HS-5 (cell line): ENCODE data around the gene SH3RF2.
"Not testable (repeated sequence)": the region's sequence is repeated elsewhere in the genome, so short reads cannot be mapped to it uniquely, and the experiment has no call there.

Experiments used
- DNase-seq: peaks from one replicate; pipeline ENCODE4 v3.0.0-alpha.2; 2012; ENCODE audit warnings: low read depth

The SH3RF2 gene, protein sequence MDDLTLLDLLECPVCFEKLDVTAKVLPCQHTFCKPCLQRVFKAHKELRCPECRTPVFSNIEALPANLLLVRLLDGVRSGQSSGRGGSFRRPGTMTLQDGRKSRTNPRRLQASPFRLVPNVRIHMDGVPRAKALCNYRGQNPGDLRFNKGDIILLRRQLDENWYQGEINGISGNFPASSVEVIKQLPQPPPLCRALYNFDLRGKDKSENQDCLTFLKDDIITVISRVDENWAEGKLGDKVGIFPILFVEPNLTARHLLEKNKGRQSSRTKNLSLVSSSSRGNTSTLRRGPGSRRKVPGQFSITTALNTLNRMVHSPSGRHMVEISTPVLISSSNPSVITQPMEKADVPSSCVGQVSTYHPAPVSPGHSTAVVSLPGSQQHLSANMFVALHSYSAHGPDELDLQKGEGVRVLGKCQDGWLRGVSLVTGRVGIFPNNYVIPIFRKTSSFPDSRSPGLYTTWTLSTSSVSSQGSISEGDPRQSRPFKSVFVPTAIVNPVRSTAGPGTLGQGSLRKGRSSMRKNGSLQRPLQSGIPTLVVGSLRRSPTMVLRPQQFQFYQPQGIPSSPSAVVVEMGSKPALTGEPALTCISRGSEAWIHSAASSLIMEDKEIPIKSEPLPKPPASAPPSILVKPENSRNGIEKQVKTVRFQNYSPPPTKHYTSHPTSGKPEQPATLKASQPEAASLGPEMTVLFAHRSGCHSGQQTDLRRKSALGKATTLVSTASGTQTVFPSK

GRCh38 chr5:145936401-145937131 lies at the start of gene SH3RF2:
SH3RF2 (plus strand) TSS chr5:145936578; CDS start chr5:145937929, 1,351 bp downstream.
- no peak for DNase-seq

- no peak for DNase-seq
Observed at GRCh38 chr5:145887217-145887616, 49.2 kb upstream of the SH3RF2 start.

GRCh38 chr5:145887976-145888574 lies 48.3 kb upstream of the SH3RF2 start:
- DNase-seq = peak; percentile 9

DNA sequence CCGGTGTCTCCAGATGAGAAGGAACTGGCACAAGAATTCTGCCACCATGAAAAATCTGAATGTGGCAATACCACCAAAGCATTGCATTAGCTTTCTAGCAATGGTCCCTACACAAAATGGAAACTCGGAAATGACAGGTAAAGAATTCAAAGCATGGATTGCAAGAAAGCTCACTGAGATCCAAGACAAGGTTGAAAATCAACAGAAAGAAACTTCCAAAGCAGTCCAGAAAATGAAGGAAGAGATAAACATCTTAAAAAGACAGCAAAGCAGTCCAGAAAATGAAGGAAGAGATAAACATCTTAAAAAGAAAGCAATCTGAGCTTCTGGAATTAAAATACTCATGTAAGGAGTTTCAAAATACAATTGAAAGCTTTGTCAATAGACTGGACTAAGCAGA lies 46.8 kb upstream of the SH3RF2 start:
- DNase-seq = no peak

DNA sequence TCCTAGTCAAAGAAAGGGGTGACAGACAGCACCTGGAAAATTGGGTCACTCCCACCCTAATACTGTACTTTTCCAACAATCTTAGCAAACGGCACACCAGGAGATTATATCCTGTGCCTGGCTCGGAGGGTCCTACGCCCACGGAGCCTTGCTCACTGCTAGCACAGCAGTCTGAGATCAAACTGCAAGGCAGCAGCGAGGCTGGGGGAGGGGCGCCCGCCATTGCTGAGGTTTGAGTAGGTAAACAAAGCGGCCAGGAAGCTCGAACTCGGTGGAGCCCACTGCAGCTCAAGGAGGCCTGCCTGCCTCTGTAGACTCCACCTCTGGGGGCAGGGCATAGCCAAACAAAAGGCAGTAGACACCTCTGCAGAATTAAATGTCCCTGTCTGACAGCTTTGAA lies 45.0 kb upstream of the SH3RF2 start:
- not testable (repeated sequence) for DNase-seq

DNA sequence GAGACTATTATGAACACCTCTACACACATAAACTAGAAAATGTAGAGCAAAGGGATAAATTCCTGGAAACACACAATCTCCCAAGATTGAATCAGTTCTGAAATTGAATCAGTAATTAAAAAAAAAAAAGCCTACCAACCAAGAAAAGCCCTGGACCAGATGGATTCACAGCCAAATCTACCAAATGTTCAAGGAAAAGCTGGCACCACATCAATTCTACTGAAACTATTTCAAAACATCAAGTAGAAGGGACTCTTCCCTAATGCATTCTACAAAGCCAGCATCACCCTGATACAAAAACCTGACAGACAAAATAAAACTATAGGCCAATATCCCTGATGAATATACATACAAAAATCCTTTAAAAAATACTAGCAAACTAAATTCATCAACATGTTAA lies 38.2 kb upstream of the SH3RF2 start:
- DNase-seq = no peak

DNA sequence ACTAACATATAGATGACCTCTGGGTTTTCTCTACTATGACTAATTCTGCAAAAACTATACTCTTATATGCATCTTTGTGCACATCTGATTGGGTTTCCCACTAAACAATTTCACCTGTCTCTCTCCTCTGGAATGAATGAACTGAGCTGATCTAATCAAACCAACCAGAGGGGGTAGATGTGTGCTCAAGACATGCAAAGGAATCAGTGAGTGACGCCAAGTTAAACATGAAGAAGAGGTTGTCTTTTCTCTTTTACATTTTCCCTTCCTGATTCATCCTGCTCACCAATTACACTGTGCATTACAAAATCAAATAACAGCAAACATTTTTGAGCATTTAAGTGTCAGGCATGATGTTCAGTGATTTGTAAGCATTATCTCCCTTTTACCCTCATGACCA lies 34.0 kb upstream of the SH3RF2 start:
- no peak for DNase-seq

DNA sequence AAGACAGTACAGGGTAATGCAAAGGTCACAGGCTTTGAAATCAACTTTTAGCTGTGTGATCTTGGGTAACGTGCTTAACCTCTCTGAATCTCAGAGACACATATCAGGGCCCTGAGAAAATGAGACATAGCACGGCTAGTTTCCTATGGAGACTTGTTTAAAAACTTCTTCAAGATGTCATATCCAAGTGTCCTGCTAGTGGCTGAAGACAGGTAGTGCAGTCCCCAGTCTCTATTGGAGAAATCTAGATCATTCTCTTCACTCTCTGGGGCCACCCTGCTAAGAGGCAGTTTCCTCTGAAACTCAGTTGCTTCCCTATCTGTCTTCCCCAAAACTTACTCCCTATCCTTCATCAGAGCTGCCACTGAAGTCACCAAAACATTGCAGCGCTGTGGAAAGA lies 33.3 kb upstream of the SH3RF2 start:
- DNase-seq = no peak

DNA sequence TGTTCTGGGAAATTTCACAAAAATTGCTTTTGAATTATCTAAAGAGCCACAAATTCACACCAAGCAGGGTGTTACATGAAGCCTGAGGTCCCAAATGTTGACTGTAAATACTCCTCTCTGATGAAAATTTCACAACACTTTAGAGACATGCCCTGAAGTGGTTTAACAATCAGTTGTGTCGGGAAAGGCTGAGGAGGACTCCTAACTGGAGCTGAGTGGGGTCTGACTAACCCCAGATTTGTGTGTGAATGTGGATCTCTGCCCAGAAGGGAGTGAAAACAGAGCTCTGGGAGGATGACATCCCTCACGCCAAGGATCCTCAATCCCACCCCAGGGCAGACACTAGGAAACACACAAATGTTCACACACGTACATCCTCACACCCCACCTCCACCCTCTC lies 32.5 kb upstream of the SH3RF2 start:
- DNase-seq = no peak

DNA sequence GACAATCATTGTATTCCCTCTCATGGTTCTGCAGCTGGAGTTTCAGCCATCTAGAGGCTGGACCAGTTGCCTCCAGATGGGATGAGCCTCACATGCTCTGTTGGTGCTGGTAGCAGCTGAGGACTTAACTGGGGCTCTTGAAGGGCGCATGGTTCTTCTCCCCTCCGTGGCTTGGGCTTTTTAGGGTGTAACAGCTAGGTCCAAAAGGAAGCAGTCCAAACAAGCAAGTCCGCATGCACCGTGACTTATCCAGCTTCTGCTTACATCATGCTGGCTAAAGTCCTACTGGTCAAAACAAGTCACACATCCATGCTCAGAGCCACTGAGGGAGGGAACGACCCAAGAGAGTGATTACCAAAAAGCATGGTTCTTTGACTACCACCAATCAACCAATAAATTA lies 31.6 kb upstream of the SH3RF2 start:
- no peak for DNase-seq

DNA sequence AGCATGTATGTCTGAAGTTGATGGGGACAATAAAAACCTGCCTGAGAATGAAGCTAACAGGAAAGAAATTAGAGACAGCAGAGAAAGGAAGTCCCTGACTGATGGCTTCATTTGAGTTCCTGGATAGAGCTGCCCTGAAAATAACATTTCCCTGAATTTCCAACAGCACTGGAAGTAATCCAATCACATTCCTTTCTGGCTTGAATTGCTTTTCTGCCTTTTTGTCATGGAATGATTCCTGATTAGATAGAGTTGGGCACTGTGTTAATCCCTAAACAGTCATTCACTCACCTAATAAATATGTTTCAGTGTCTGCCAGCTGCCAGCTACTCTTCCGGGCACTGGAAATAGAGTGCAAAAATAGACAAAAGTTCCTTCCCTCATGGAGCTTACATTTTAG lies 30.0 kb upstream of the SH3RF2 start:
- no peak for DNase-seq

DNA sequence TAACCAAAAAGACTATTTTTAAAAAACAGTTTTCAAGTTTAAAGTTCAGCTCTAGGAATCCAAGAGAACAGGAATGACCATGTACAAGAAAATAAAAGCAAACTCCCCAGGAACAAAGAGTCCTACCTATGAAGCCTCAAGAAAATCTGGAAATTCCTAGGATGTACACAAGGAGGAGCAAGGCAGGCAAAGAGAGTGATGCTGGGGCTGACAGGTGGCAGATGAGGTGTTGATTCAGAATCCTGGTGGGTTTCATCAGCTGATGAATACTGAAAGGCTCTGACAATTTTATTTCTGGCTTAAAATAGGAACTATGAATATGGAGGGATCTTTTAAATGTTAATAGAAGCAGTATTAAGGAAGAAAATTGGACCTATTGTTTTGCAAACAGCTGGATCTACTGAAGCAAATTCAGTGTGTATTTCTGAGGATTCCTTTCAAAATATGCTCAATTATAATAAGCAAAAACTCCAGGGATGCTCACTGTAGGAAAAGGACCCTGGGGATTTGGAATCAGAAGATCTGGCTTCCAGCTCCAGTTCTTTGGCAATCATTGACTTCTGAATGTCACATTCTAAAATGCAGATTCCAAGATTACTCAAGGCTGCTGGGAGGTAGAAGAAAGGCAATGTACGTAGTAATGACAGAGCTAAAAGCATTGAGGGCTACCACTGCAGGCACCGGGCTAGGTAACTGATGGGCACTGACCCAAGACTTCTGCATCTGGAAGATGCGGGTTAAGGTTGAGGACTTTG lies 28.0 kb upstream of the SH3RF2 start:
- DNase-seq = no peak

DNA sequence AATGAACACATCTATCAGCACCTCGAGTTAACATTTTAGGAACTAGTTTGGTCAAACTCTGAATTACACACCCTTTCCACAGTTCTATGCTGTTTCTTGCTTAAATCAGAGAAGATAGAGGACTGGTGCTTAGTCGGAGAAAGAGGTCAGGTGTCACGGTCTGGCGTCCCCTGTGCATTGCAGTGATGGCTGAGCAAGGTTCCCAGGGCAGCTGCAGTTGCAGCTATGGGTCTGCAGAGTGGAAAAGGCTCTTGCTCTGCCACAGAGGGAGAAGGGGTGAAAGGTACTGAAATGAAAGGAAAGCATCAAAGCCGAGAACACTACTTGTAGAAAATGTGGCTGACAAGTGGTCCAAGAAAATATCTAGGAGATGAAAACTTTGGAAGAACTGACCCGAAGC lies 25.2 kb upstream of the SH3RF2 start:
- no peak for DNase-seq

DNA sequence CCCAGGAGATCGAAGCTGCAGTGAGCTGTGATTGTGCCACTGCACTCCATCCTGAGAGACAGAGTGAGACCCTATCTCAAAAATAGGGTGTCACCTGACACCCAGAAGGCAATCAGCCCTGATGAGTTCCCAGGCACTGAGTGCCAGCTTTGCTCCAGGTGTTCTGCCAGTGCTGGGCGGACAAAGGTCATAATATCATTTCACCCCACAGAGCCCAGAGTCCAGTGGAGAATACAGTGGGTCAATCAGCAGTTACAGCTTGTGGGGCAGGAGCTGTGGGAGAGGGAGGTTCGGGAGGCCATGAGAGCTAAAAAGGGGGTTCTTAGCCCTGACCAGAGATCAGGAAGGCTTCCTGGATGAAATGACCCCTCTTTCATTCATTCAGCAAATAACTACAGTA lies 24.4 kb upstream of the SH3RF2 start:
- no peak for DNase-seq

DNA sequence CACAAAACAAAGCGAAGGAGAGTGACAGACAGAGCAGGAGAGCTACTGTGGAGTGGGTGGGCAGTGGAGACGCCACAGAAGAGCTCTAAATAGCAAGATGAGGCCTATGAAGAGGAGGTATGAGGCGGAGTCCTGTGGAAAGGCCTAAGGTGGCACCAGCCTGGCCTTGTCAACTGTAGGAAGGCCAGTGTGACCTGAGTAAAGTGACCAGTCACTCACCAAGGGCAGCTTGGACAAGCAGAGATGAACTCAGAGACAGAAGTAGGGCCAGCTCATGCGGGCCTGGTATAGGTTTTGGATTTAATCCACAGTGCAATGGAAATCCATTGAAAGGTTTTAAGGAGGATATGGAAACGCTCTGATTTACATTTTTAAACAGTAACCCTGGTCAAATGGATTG lies 23.8 kb upstream of the SH3RF2 start:
- DNase-seq = no peak

DNA sequence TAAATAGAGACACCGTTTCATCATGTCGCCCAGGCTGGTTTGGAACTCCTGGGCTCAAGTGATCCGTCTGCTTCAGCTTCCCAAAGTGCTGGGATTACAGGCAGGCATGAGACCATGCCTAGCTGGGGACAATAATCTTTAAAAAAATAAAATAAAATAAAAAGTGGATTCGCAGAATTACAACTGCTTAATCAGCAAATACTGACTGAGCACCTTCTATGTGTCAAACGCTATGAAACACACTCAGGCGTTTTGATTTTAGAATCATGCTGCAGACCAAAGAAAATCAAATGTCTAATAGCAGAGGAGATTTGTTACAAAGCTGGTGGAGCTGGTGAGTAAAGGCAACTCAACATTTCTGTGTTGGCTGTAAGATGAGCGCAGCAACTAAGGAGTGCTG lies 22.7 kb upstream of the SH3RF2 start:
- no peak for DNase-seq

DNA sequence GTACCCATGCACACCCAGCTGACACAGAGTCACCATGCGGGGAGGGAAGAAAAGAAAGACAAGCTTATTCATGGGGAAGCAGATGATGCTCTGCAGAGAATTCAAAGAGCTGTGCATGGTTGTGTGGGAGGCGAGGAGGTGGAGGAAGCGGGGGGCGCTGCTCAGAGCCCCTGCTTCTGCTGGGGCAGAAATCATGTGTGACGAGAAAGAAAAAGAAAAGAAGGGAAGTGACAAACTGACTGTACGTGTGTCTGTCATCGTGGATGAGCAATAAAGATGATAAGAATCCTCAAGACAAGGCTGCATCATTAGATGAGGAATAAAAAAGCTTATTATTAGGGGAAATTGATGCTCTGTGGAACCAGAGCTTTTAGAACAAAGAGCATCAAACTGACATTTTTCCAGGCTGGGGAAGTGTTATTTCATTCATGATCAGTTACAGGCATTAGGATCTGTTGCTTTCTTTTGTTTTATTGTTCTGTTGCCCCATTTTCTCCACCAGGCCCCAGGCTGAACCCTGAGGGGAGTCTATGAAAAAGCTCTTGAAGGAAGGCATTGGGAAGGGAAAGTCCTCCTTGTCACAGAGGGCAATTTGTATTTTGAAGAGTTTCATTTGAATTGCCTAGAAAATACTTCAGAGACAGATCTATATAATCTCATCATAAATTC lies 20.3 kb upstream of the SH3RF2 start:
- no peak for DNase-seq

GRCh38 chr5:145917288-145917687 lies 19.1 kb upstream of the SH3RF2 start:
- no peak for DNase-seq

DNA sequence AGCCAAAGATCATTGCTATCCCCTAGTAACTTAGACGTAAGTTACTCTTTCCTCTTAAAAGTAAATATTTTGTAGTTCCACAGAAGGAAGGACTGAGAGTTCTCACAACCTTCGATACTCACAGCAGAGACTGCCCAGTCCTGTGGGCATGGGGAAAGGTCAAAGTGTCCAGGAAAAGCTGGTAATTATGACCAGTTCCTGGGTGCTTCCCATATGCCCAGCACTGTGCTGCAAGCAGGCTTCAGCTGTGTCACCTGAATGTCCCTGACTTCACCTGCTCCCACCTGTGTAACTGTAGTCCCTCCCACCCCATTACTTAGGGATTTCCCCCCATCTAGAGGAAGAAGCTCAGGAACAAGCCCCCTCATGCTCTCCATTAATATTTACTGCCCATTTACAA lies 18.0 kb upstream of the SH3RF2 start:
- no peak for DNase-seq

DNA sequence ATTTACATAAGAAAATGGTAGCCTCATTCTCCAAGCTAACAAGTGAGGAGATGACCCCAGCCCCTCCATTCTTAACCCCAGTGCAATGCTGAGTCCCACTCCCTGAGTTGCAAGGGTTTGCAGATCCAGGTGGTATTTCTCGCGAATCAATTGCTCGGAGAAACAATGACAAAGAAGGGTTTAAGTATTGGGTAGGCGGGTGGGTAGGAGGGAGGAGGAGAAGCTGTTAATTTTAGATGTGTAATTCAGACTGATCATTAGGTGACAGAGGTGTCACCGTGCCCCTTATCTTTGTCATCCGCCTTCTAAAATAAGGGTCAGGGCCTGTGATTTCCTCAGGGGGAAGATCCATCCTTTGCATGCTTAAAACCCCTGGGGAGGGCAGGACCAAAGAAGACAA lies 17.0 kb upstream of the SH3RF2 start:
- DNase-seq = no peak

DNA sequence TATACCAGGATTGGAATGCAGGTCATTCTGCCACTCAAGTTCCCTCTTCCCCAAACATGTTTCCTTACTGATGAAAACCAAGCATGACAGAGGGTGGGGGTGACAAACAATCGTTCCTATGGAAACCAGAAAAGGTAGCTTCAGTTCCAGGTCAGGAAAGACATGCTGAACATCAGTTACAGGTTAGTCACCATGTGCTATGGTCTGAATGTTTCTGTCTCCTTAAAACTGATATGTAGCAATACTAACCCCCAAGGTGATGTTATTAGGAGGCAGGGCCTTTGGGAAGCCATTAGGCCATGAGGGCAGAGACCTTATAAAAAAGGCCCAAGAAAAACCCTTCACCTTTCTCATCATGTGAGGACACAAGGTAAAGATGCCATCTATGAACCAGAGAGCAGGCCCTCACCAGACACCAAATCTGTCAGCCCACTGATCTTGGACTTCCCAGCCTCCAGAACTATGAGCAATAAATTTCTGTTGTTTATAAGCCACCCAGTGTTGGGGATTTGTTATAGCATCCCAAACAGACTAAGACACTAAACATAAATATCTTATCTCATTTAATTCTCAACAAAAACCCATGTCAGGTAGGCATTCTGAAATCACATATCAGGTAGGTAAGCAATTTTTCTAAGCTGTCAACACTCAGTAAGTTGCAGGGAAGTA lies 15.7 kb upstream of the SH3RF2 start:
- no peak for DNase-seq
